Transverse colon (tissue), 4 donors: ENCODE data around the gene TOMT. TPM values are rescaled to one million over a fixed set of nuclear protein-coding genes. Genes with fewer than 3 reads are reported as not detected.

Source experiments
- DNase-seq: peaks from one replicate; pipeline ENCODE4 v3.0.0-alpha.2; 2019
- H3K27ac ChIP-seq, 4 donors: fragments of 200-600 bp; sonication (generic); 2 replicates each; pipeline ENCODE4 v1.5.1; 2016 to 2018; ENCODE audit warnings: inconsistent platforms in 4 of 4
- H3K27me3 ChIP-seq: fragments of 200-600 bp; sonication (generic); 2 replicates; pipeline ENCODE4 v1.5.1; 2017; ENCODE audit warnings: inconsistent platforms
- H3K36me3 ChIP-seq, 4 donors: fragments of 200-600 bp; sonication (generic); 2 replicates each; pipeline ENCODE4 v1.5.1; 2017 to 2019; ENCODE audit warnings: inconsistent platforms in 4 of 4
- H3K4me1 ChIP-seq, 4 donors: fragments of 200-600 bp; sonication (generic); 2 replicates each; pipeline ENCODE4 v1.5.1; 2017 to 2020; ENCODE audit warnings: inconsistent platforms in 4 of 4
- H3K4me3 ChIP-seq, 4 donors: fragments of 200-600 bp; sonication (generic); 1 replicate in 1 of 4; 2 replicates in 3 of 4; pipeline versions ENCODE4 v1.5.1 to v1.6.1; 2017 to 2019; ENCODE audit warnings: inconsistent platforms in 4 of 4
- H3K9me3 ChIP-seq, 2 donors: fragments of 200-600 bp; sonication (generic); 2 replicates each; pipeline ENCODE4 v1.5.1; 2017 to 2019; ENCODE audit warnings: inconsistent platforms in 2 of 2
- EP300 ChIP-seq: sonication (generic); formaldehyde crosslinking; IDR thresholded peaks from one replicate; pipeline ENCODE4 v1.6.1; 2017; ENCODE audit warnings: antibody characterized with exemption, low read depth
- POLR2A ChIP-seq: fragments of 450-650 bp; IDR thresholded peaks from one replicate; pipeline ENCODE4 v1.6.1; 2016; ENCODE audit warnings: antibody characterized with exemption, mild to moderate bottlenecking, moderate library complexity
- POLR2AphosphoS5 ChIP-seq, 3 donors: sonication (generic); formaldehyde crosslinking; IDR thresholded peaks; one replicate each; pipeline ENCODE4 v1.6.1; 2016; ENCODE audit warnings: antibody characterized with exemption in 3 of 3
- WGBS, 2 donors: methylation state at CpG; one replicate each; pipeline ENCODE4 v1.1.5; 2018; ENCODE audit warnings: low coverage in 1 of 2; 5-methylcytosine and 5-hydroxymethylcytosine counted together
- in situ Hi-C, 4 donors: fragments of 200-750 bp; cut with MboI; loops; one replicate each; pipeline versions ENCODE4 v1.15.0 to v1.15.1; 2017; ENCODE audit warnings: low sequenced_read_pairs in 3 of 4, low pct_ligation_motif_present in 1 of 4, low pct_unique_long_range_greater_than_20kb in 1 of 4
- intact Hi-C: fragments of 100-400 bp; cut with DNase I; formaldehyde crosslinking; loops from one replicate; pipeline ENCODE4 v1.15.1; 2023; ENCODE audit warnings: low total_unique reads
- total RNA-seq, 4 donors: library from RNA; depleted of rRNA; stranded (reverse); fragments of >200 nt; gene quantifications; one replicate each; pipeline ENCODE4 v1.1.0, GENCODE V29; 2016
- TF ChIP-seq, protein P1 (sequence below), 5 experiments: fragments of 200-600 bp in 3 of 5; fragments of 450-650 bp in 2 of 5; sonication (generic) in 3 of 5; IDR thresholded peaks; 1 replicate in 2 of 5; 2 replicates in 3 of 5; pipeline ENCODE4 v1.5.1; 2016 to 2017; ENCODE audit warnings: antibody characterized with exemption in 5 of 5, inconsistent platforms in 3 of 5, mild to moderate bottlenecking in 2 of 5, moderate library complexity in 1 of 5

The TOMT gene
- total RNA-seq, 4 donors from 2014 or later, result not detected

DNA sequence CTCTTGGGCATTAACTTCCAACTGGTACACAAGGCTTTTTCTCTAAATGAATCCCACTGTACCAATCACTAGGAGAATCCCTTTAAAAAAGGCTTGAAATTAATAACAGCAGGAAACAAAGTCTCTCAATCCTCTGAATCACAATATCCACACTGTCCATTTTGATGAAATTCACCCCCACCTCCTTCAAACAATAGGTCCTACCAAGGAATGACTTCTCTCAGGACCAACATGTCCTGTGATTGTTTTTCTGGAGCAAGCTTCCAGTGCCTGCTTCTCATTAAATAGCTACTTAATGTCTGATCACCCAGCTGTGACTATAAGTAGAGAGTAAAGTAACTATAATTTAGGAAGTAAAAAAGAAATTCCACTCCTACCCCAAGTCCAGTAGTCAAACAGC, 38.5 kb upstream of the TOMT start:
- Histone ChIP-seq H3K4me1 (peaks cover 30 to 56% (median 40%) of the 10 kb centered on the region in 4 donors), H3K27ac (peak overlapping the region; percentile 55 to 85 (median 72)), H3K36me3 (no peaks in the 10 kb centered on the region), H3K4me3 (no peak overlapping the region), H3K27me3 (no peaks in the 10 kb centered on the region), H3K9me3 (no peaks in the 10 kb centered on the region)
- DNase-seq, result no peak
- intact Hi-C loops, result no loop called here
- TF ChIP-seq POLR2A, result no peak
- no peak for TF ChIP-seq EP300
- no peak for TF ChIP-seq POLR2AphosphoS5 (IDR thresholded peaks at IDR 0.05)
- TF ChIP-seq, protein P1, sequence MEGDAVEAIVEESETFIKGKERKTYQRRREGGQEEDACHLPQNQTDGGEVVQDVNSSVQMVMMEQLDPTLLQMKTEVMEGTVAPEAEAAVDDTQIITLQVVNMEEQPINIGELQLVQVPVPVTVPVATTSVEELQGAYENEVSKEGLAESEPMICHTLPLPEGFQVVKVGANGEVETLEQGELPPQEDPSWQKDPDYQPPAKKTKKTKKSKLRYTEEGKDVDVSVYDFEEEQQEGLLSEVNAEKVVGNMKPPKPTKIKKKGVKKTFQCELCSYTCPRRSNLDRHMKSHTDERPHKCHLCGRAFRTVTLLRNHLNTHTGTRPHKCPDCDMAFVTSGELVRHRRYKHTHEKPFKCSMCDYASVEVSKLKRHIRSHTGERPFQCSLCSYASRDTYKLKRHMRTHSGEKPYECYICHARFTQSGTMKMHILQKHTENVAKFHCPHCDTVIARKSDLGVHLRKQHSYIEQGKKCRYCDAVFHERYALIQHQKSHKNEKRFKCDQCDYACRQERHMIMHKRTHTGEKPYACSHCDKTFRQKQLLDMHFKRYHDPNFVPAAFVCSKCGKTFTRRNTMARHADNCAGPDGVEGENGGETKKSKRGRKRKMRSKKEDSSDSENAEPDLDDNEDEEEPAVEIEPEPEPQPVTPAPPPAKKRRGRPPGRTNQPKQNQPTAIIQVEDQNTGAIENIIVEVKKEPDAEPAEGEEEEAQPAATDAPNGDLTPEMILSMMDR (IDR thresholded peaks at IDR 0.05), result no peak
- in situ Hi-C loops, result no loop called here

DNA sequence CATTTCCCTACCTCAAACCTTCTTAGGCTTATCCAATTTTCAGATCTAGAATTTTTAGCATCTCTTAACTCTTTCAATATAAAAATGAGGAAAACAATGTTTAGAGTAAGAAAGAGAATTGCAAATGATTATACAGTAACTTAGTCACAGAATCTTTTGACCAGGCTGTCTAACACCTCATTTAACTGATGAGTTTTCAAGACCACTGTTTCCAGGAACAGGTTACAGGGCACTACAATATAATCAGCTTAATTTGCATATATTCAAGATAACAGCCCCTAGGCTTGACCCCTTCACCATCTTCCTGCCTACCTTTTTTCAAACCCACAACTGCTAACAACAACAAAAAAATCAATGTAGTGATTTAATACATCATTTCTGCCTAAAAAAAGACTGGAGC, 38.0 kb upstream of the TOMT start:
- H3K4me3 ChIP-seq, result no peak overlapping the region
- H3K27me3 ChIP-seq, result no peaks in the 10 kb centered on the region
- no peaks in the 10 kb centered on the region for H3K9me3 ChIP-seq
- TF ChIP-seq POLR2AphosphoS5 (IDR thresholded peaks at IDR 0.05) (no peak), EP300 (no peak), POLR2A (no peak)
- TF ChIP-seq, protein P1 (IDR thresholded peaks at IDR 0.05), result no peak
- peaks cover 30 to 59% (median 43%) of the 10 kb centered on the region in 4 donors for H3K4me1 ChIP-seq
- in situ Hi-C loops (no loop called here), intact Hi-C loops (no loop called here)
- no peak for DNase-seq
- peak overlapping the region in 3 of 4 donors; percentile 68 to 85 (median 77) for H3K27ac ChIP-seq
- H3K36me3 ChIP-seq, result no peaks in the 10 kb centered on the region

DNA sequence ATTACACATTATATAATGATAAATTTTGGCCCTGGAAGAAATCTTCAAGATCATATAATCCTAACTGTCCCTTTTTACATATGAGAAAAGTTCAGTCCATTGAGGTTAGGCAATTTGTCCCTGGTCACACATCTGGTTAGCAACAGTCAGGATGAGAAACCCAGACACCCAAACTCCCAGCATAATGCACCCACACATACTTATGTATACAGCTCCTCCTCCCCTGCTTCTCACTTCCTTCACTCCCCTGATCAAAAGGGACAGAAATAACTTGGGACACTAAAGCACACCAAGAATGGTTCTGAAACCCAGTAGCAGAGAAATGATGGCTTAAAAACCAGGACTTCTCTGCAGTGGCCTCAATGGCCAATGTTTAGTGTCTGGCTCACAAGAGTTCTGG, 36.5 kb upstream of the TOMT start:
- no peaks in the 10 kb centered on the region for H3K27me3 ChIP-seq
- H3K4me3 ChIP-seq, result no peak overlapping the region
- no peak for DNase-seq
- intact Hi-C loops (no loop called here), in situ Hi-C loops (no loop called here)
- no peaks in the 10 kb centered on the region for H3K36me3 ChIP-seq
- TF ChIP-seq, protein P1 (IDR thresholded peaks at IDR 0.05), result no peak
- TF ChIP-seq EP300, result no peak
- no peak for TF ChIP-seq POLR2A
- no peak for TF ChIP-seq POLR2AphosphoS5 (IDR thresholded peaks at IDR 0.05)
- no peaks in the 10 kb centered on the region for H3K9me3 ChIP-seq
- H3K4me1 ChIP-seq, result peaks cover 30 to 59% (median 43%) of the 10 kb centered on the region in 4 donors
- peak overlapping the region; percentile 76 to 85 (median 80) for H3K27ac ChIP-seq

DNA sequence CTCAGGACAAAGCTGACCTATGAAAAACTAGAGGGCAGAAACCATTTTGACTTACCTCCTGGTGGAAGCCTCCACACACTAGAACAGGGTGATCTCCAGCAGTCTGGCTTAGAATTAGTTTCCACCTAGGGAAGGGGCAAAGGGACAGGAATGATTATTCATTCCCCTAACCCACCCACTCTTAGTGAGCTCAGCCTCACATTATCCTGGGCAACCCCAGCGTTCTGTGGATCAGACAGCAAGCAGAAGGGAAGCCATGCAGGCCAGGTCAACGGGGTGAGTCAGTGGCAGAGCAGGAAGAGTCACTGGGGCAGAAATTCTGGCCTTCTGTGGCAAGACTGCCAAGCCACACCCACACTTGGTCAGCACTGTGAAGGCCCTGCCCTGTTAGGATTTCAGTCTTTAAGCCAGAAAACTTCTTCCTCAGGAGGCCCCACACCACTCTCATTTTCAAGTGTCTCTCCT, 35.9 kb upstream of the TOMT start:
- H3K36me3 ChIP-seq, result no peaks in the 10 kb centered on the region
- 9% methylated on average over 2 of the region's 2 CpGs; no CpG with 5 or more reads in 1 of the 2 donors for WGBS, 2 donors
- peaks cover 30 to 59% (median 43%) of the 10 kb centered on the region in 4 donors for H3K4me1 ChIP-seq
- intact Hi-C loops, result no loop called here
- H3K27me3 ChIP-seq, result no peaks in the 10 kb centered on the region
- peak; percentile 83 for DNase-seq
- no peaks in the 10 kb centered on the region for H3K9me3 ChIP-seq
- H3K4me3 ChIP-seq, result no peak overlapping the region
- TF ChIP-seq POLR2A, result no peak
- peak; percentile 13 to 71 (median 62) for TF ChIP-seq POLR2AphosphoS5 (IDR thresholded peaks at IDR 0.05)
- TF ChIP-seq, protein P1 (IDR thresholded peaks at IDR 0.05), result no peak
- TF ChIP-seq EP300, result no peak
- H3K27ac ChIP-seq, result peak overlapping the region; percentile 76 to 85 (median 80)
- in situ Hi-C loops, result no loop called here
